RWPE1 (cell line): ENCODE measurements around the gene SLMAP.
A peak's percentile ranks its signal among the peaks of the same experiment; 100 is the strongest.

Experiments used
- CTCF ChIA-PET: fragments of 350-600 bp; sonication (Branson Sonifier 250); formaldehyde crosslinking; extraction: SDS; loops from one replicate; lab custom pipeline; 2021; lab: Yijun Ruan, JAX
- POLR2A ChIA-PET: fragments of 400-600 bp; formaldehyde crosslinking; extraction: SDS; loops from one replicate; lab custom pipeline; 2020; ENCODE audit warnings: antibody characterized with exemption; ENCODE audit not compliant: low non-redundant PET; lab: Yijun Ruan, JAX
- DNase-seq: peaks from one replicate; pipeline ENCODE4 v3.0.0; 2012; ENCODE audit warnings: low spot score
- H3K27ac ChIP-seq: fragments of 450-650 bp; 2 replicates; pipeline ENCODE4 v1.5.1; 2017
- TF ChIP-seq, protein P1 (sequence below): fragments of 450-650 bp; conservative IDR thresholded peaks from 2 replicates; pipeline ENCODE4 v1.5.1; 2017; ENCODE audit warnings: low read depth, mild to moderate bottlenecking

Gene SLMAP

DNA sequence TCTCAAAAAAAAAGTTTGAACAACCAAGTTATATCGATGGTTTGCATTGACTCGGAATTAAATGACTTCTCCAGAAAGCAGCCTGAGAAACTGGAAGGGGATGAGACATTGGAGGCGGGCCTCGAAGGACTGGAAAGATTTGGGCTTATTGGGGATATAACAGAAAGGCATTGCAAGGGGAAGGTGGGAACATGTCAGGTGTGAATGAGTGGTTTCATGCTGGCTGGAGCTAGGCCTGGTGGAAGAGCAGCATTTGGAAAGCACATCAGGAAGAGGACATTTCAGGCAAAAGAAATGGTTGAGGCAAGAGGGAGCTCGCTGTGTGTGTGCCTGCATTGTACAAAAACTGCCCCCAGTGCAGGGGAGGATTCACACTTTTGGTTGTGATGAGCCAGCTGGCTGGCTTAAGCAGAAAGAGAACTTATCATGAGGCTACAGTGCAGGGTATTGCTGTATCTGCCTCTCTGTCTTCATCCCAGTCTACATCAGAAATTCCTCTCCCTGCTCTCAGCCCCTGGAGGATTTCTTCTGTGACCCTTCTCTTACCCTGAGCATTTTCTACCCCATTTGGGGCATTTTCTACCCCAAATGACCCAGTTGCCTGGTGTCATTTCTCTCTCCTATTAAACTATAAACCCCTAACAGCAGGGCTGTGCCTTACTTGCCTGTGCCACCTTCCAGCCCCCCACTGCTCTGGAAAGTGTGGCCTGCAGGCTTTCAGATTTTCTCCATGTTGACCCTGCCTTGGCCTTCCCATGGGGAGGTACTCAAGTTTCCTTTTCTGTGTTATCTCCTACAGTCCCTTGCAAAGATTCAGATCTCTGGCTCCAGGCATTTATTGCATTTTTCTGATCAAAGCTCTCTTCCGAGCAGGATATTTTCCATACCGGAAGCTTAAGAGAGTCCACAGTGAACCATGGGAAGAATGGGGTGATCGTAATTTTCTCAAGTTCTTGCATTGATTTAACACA lies 187.7 kb downstream of the SLMAP start:
- ChIA-PET CTCF (no interaction called here), POLR2A (no interaction called here)
- TF ChIP-seq, protein P1, sequence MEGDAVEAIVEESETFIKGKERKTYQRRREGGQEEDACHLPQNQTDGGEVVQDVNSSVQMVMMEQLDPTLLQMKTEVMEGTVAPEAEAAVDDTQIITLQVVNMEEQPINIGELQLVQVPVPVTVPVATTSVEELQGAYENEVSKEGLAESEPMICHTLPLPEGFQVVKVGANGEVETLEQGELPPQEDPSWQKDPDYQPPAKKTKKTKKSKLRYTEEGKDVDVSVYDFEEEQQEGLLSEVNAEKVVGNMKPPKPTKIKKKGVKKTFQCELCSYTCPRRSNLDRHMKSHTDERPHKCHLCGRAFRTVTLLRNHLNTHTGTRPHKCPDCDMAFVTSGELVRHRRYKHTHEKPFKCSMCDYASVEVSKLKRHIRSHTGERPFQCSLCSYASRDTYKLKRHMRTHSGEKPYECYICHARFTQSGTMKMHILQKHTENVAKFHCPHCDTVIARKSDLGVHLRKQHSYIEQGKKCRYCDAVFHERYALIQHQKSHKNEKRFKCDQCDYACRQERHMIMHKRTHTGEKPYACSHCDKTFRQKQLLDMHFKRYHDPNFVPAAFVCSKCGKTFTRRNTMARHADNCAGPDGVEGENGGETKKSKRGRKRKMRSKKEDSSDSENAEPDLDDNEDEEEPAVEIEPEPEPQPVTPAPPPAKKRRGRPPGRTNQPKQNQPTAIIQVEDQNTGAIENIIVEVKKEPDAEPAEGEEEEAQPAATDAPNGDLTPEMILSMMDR: no peak
- H3K27ac ChIP-seq: peak overlapping the region; percentile 37
- DNase-seq: no peak

DNA sequence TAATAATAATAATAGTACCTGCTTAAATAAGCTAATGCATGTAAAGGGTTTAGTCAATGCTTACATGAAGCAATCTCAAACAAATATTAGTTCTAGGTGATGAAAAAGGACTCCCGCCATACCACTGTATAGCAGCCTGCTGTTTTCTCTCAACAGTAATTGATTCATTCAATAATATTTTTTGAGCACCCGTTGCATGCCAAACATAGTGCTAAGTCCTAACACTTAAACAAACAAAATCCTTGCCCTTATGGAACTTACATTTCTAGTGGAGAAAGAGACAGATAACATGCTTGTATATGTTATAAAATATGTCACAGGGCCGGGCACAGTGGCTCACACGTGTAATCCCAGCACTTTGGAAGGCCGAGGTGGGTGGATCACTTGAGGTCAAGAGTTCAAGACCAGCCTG lies 190.9 kb downstream of the SLMAP start:
- TF ChIP-seq, protein P1: no peak
- H3K27ac ChIP-seq: no peak overlapping the region
- no peak for DNase-seq
- POLR2A ChIA-PET: no interaction called here
- CTCF ChIA-PET: no interaction called here

DNA sequence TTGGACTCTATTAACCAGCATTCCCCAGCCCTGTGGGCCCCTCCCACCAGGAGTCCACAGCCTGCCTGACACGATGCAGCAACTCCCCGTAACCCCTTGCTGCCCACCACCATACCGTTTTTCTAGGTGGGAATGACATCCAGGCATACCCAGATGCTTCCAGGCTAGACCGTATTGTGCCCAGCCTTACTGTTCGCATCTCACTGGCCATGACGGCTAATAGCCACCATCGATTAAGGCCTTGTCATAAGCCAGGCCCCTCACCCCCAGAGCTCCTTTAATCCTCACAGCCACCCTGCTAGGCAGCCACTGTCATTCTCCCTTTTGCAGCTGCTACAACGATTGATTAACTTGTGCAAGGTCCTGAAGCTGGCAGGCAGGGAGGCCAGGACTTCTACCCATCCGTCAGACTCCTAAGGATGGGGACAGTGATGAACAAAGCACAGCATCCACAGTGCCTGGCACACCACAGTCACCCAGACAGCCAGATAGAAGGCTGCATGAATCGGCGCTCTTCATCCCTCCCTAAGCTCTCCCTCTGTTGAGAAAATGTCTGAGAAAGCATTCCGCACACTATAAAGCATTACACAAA lies 192.1 kb downstream of the SLMAP start:
- POLR2A ChIA-PET: no interaction called here
- CTCF ChIA-PET: no interaction called here
- peak overlapping the region; percentile 82; the same call in 1 of the 2 replicates for H3K27ac ChIP-seq
- no peak for DNase-seq
- TF ChIP-seq, protein P1: no peak

DNA sequence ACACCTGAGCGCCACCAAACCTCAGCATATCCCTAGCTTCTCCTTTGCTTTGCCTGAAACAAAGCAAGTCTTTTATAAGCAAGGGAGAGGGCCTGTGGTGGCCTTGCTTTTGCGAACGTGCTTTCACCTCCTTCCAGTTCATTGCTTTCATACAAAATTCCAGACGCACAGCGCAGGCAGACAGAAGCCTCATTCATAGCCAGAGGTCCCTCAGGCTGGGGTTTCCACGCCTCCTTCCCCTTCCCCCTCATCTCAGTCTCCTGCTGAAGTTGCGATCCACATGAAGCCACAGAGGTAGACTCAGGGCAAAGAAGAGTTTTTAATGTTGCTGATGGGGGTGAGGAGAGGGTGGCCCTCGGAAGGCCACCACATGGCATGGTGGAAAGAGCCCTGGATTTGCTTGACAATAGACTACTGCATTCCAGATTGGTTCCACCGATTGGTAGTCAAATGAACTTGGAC lies 192.7 kb downstream of the SLMAP start:
- CTCF ChIA-PET: no interaction called here
- POLR2A ChIA-PET: no interaction called here
- DNase-seq: no peak
- H3K27ac ChIP-seq: peak overlapping the region; percentile 82
- TF ChIP-seq, protein P1: no peak

DNA sequence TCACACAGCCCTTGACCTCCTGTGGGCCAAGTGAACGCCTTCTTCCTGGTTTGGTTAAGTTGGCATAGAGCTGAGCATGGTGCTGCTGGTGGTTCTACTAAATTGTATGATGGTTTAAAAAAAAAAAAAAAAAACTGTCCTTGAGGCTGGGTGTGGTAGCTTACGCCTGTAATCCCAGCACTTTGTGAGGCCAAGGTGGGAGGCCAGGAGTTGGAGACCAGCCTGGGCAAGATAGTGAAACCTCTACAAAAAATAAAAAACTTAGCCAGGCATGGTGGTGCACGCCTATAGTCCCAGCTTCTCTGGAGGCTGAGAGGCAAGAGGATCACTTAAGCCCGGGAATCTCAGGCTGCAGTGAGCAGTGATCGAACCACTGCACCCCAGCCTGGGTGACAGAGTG lies 193.2 kb downstream of the SLMAP start:
- TF ChIP-seq, protein P1: no peak
- ChIA-PET POLR2A (no interaction called here), CTCF (interaction anchor here (0.6 kb wide), 1 partner anchor 84 kb away, joined by 3 read pairs; no protein-coding TSS in a partner anchor)
- peak overlapping the region; percentile 82 for H3K27ac ChIP-seq
- DNase-seq: no peak

DNA sequence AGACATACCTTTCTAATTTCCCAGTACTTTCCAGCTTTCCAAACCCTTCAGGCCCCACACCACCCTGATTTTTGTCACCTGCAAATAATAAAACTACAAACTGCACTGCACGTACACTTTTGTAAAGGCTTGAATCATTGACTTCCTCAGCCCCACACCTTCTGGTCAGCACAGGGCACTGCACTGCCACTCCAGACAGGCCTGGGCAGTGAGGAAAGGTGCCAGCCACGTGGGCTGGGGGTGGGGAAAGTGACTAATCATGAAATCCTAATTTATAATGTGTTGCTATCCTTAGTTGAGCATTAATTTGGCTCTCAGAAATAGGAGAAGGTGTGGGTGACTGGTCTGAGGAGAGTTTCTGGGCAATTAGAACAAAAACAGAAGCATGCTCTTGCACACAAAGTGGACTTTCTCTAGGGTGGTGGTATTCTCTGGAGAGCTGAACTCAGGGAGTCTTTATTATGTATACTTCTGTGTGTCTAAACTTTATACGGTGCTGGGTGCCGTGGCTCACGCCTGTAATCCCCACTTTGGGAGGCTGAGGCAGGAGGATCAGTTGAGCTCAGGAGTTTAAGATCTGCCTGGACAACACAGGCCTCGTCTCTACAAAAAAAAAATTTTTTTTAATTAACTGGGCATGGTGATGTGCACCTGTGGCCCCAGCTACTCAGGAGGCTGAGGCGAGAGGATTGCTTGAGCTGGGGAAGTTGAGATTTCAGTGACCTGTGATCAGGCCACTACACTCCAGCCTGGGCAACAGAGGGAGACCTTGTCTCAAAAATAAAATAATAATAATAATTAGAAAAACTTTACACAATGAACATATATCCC lies 193.9 kb downstream of the SLMAP start:
- H3K27ac ChIP-seq: peak overlapping the region; percentile 82
- ChIA-PET CTCF (interaction anchor here (0.6 to 0.7 kb wide), 2 partner anchors 85 to 543 kb away, joined by 3 read pairs; no protein-coding TSS in a partner anchor), POLR2A (no interaction called here)
- TF ChIP-seq, protein P1: peak; percentile 35; the same call in 1 of the 2 replicates
- DNase-seq: peak; percentile 60
